GM18909 (cell line): Measurements from ENCODE around the gene RCSD1.
A peak's percentile ranks its signal among the peaks of the same experiment; 100 is the strongest.
"Not testable (repeated sequence)": the region's sequence is repeated elsewhere in the genome, so short reads cannot be mapped to it uniquely, and the experiment has no call there.

ENCODE experiments used
- ATAC-seq: cut with Tn5 transposase; IDR thresholded peaks from one replicate; pipeline ENCODE4 v1.9.1; 2021; ENCODE audit warnings: mild to moderate bottlenecking; ENCODE audit not compliant: unreplicated experiment, poor library complexity

RCSD1 gene

GRCh38 chr1:167728818-167729410, 98.9 kb downstream of the RCSD1 start:
- ATAC-seq, result no peak

GRCh38 chr1:167734227-167734626, 104.2 kb downstream of the RCSD1 start:
- ATAC-seq, result no peak

- ATAC-seq, result no peak
These were observed 104.8 kb downstream of the RCSD1 start for GRCh38 chr1:167734841-167735240.

- no peak for ATAC-seq
These were observed 107.1 kb downstream of the RCSD1 start for GRCh38 chr1:167737169-167737568.

GRCh38 chr1:167738158-167738557, 108.1 kb downstream of the RCSD1 start:
- ATAC-seq, result no peak

GRCh38 chr1:167739752-167740151, 109.7 kb downstream of the RCSD1 start:
- ATAC-seq, result no peak

- not testable (repeated sequence) for ATAC-seq
These were observed 111.1 kb downstream of the RCSD1 start for GRCh38 chr1:167741103-167741502.

- not testable (repeated sequence) for ATAC-seq
These were observed 112.5 kb downstream of the RCSD1 start for GRCh38 chr1:167742392-167743057.

GRCh38 chr1:167744901-167745300, 114.9 kb downstream of the RCSD1 start:
- ATAC-seq, result no peak

GRCh38 chr1:167746013-167746672, 116.1 kb downstream of the RCSD1 start:
- no peak for ATAC-seq

GRCh38 chr1:167746988-167747655, 117.1 kb downstream of the RCSD1 start:
- no peak for ATAC-seq

- no peak for ATAC-seq
These were observed 118.0 kb downstream of the RCSD1 start for GRCh38 chr1:167747988-167748387.

- no peak for ATAC-seq
These were observed 118.9 kb downstream of the RCSD1 start for GRCh38 chr1:167748906-167749305.

- ATAC-seq, result no peak
These were observed 119.7 kb downstream of the RCSD1 start for GRCh38 chr1:167749741-167750140.

GRCh38 chr1:167750641-167751040, 120.6 kb downstream of the RCSD1 start:
- no peak for ATAC-seq

GRCh38 chr1:167751676-167752075, 121.6 kb downstream of the RCSD1 start:
- ATAC-seq, result no peak

GRCh38 chr1:167752219-167752985, 122.4 kb downstream of the RCSD1 start:
- peak; percentile 32 for ATAC-seq

- no peak for ATAC-seq
These were observed 125.6 kb downstream of the RCSD1 start for GRCh38 chr1:167755654-167756053.
